Astrocyte (in vitro differentiated cells and primary cell): ENCODE data around the gene TRIM10. TPM values are rescaled to one million over a fixed set of nuclear protein-coding genes. Genes with fewer than 3 reads are reported as not detected.

Experiments used
- DNase-seq: peaks from one replicate; pipeline ENCODE4 v3.0.0-alpha.2; 2010; ENCODE audit warnings: low read depth
- FAIRE-seq: peaks from 2 replicates; lab custom pipeline; 2011; peaks lifted over from hg19 to GRCh38; lab: Jason Lieb, UNC
- H2AFZ ChIP-seq: 2 replicates; pipeline ENCODE4 v1.6.0; 2012; ENCODE audit warnings: low read depth, low read length, inconsistent platforms
- H3K27ac ChIP-seq: 2 replicates; pipeline ENCODE4 v1.5.1; 2011; ENCODE audit warnings: low read depth, low read length, inconsistent platforms
- H3K27me3 ChIP-seq: 2 replicates; pipeline ENCODE4 v1.6.0; 2011; ENCODE audit warnings: low read length, inconsistent platforms; ENCODE audit not compliant: insufficient read depth
- H3K36me3 ChIP-seq: 2 replicates; pipeline ENCODE4 v1.5.1; 2011; ENCODE audit warnings: low read length, inconsistent platforms; ENCODE audit not compliant: insufficient read depth
- H3K4me1 ChIP-seq: 2 replicates; pipeline ENCODE4 v1.5.1; 2011; ENCODE audit warnings: low read length, inconsistent platforms; ENCODE audit not compliant: insufficient read depth
- H3K4me2 ChIP-seq: 2 replicates; pipeline ENCODE4 v1.6.0; 2012; ENCODE audit warnings: low read length, inconsistent platforms
- H3K4me3 ChIP-seq: 2 replicates; pipeline ENCODE4 v1.5.1; 2011; ENCODE audit warnings: low read depth, mild to moderate bottlenecking, low read length, inconsistent platforms; ENCODE audit not compliant: insufficient read depth
- H3K79me2 ChIP-seq: 2 replicates; pipeline ENCODE4 v1.6.0; 2012; ENCODE audit warnings: mild to moderate bottlenecking, low read length, inconsistent platforms; ENCODE audit not compliant: insufficient read depth
- H3K9ac ChIP-seq: 2 replicates; pipeline ENCODE4 v1.6.0; 2012; ENCODE audit warnings: mild to moderate bottlenecking, low read length, inconsistent platforms
- H3K9me3 ChIP-seq: 2 replicates; pipeline ENCODE4 v1.5.1; 2012; ENCODE audit warnings: low read depth, mild to moderate bottlenecking, low read length, inconsistent platforms; ENCODE audit not compliant: insufficient read depth
- H4K20me1 ChIP-seq: 2 replicates; pipeline ENCODE4 v1.6.0; 2012; ENCODE audit warnings: low read length, inconsistent platforms; ENCODE audit not compliant: insufficient read depth
- H3K27ac Mint-ChIP-seq: one replicate; pipeline ENCODE4 v1.8.0; 2021; ENCODE audit warnings: mild to moderate bottlenecking, mixed read lengths; ENCODE audit not compliant: unreplicated experiment
- H3K27me3 Mint-ChIP-seq: one replicate; pipeline ENCODE4 v1.8.0; 2021; ENCODE audit warnings: low read depth, mixed read lengths; ENCODE audit not compliant: unreplicated experiment
- H3K36me3 Mint-ChIP-seq: one replicate; pipeline ENCODE4 v1.8.0; 2021; ENCODE audit warnings: low read depth, mixed read lengths; ENCODE audit not compliant: unreplicated experiment
- H3K4me1 Mint-ChIP-seq: one replicate; pipeline ENCODE4 v1.8.0; 2021; ENCODE audit warnings: low read depth, mixed read lengths; ENCODE audit not compliant: unreplicated experiment
- H3K4me3 Mint-ChIP-seq: one replicate; pipeline ENCODE4 v1.8.0; 2021; ENCODE audit warnings: mild to moderate bottlenecking, moderate library complexity, mixed read lengths; ENCODE audit not compliant: unreplicated experiment
- H3K9me3 Mint-ChIP-seq: one replicate; pipeline ENCODE4 v1.8.0; 2021; ENCODE audit warnings: mild to moderate bottlenecking, mixed read lengths; ENCODE audit not compliant: unreplicated experiment
- CTCF ChIP-seq: IDR thresholded peaks from 2 replicates; pipeline ENCODE4 v1.5.1; 2011; ENCODE audit warnings: low read depth, mild to moderate bottlenecking, inconsistent platforms, low read length, moderate library complexity; ENCODE audit not compliant: insufficient read depth
- EZH2 ChIP-seq: IDR thresholded peaks from 2 replicates; pipeline ENCODE4 v1.6.1; 2012; ENCODE audit warnings: mild to moderate bottlenecking, low read length, inconsistent platforms; ENCODE audit not compliant: insufficient read depth
- total RNA-seq: library from RNA; stranded (reverse); gene quantifications from 2 replicates; pipeline ENCODE4 v1.2.1, GENCODE V29; 2021

The TRIM10 gene
- total RNA-seq, 1 donor from 2014 or later, result not detected

GRCh38 chr6:30206799-30207618 lies 46.0 kb upstream of the TRIM10 start:
- Histone ChIP-seq H3K4me2 (peak overlapping the region; percentile 16), H3K9me3 (no peaks in the 10 kb centered on the region), H3K36me3 (no peaks in the 10 kb centered on the region), H3K27ac (no peak overlapping the region), H4K20me1 (peaks cover 91% of the 10 kb centered on the region), H3K79me2 (peaks cover 90% of the 10 kb centered on the region), H3K27me3 (no peaks in the 10 kb centered on the region), H2AFZ (no peak overlapping the region), H3K4me3 (no peak overlapping the region), H3K4me1 (peaks cover 26% of the 10 kb centered on the region), H3K9ac (no peak overlapping the region)
- no peak for TF ChIP-seq EZH2
- no peak for TF ChIP-seq CTCF
- H3K27ac Mint-ChIP-seq, result no peak overlapping the region
- H3K4me3 Mint-ChIP-seq, result no peak overlapping the region
- H3K4me1 Mint-ChIP-seq, result peaks cover 37% of the 10 kb centered on the region
- no peak for FAIRE-seq
- H3K36me3 Mint-ChIP-seq, result peaks cover 7% of the 10 kb centered on the region
- no peaks in the 10 kb centered on the region for H3K27me3 Mint-ChIP-seq
- peak; percentile 23 for DNase-seq
- H3K9me3 Mint-ChIP-seq, result no peaks in the 10 kb centered on the region

GRCh38 chr6:30206152-30206551 lies 45.1 kb upstream of the TRIM10 start:
- H3K79me2 ChIP-seq, result peaks cover 82% of the 10 kb centered on the region
- no peak overlapping the region for H3K27ac ChIP-seq
- H3K4me3 ChIP-seq, result no peak overlapping the region
- FAIRE-seq, result no peak
- H3K27me3 ChIP-seq, result no peaks in the 10 kb centered on the region
- H3K36me3 ChIP-seq, result peaks cover 3% of the 10 kb centered on the region
- no peaks in the 10 kb centered on the region for H3K9me3 ChIP-seq
- no peak for DNase-seq
- peaks cover 34% of the 10 kb centered on the region for H3K4me1 Mint-ChIP-seq
- H3K27me3 Mint-ChIP-seq, result no peaks in the 10 kb centered on the region
- no peak overlapping the region for H3K27ac Mint-ChIP-seq
- H3K4me1 ChIP-seq, result peaks cover 18% of the 10 kb centered on the region
- no peak overlapping the region for H2AFZ ChIP-seq
- no peaks in the 10 kb centered on the region for H3K9me3 Mint-ChIP-seq
- H4K20me1 ChIP-seq, result peaks cover 90% of the 10 kb centered on the region
- H3K4me2 ChIP-seq, result no peak overlapping the region
- peaks cover 7% of the 10 kb centered on the region for H3K36me3 Mint-ChIP-seq
- H3K4me3 Mint-ChIP-seq, result no peak overlapping the region
- no peak overlapping the region for H3K9ac ChIP-seq
- TF ChIP-seq EZH2 (no peak), CTCF (no peak)

- Histone ChIP-seq H3K36me3 (peaks cover 12% of the 10 kb centered on the region), H3K4me2 (no peak overlapping the region), H3K4me3 (no peak overlapping the region), H3K4me1 (peaks cover 15% of the 10 kb centered on the region), H3K9ac (no peak overlapping the region), H2AFZ (no peak overlapping the region), H4K20me1 (peaks cover 87% of the 10 kb centered on the region), H3K27me3 (no peaks in the 10 kb centered on the region), H3K79me2 (peaks cover 75% of the 10 kb centered on the region), H3K27ac (no peak overlapping the region), H3K9me3 (no peaks in the 10 kb centered on the region)
- Mint-ChIP-seq H3K4me1 (peaks cover 25% of the 10 kb centered on the region), H3K27ac (no peak overlapping the region), H3K36me3 (peaks cover 8% of the 10 kb centered on the region), H3K4me3 (peak overlapping the region; percentile 45), H3K27me3 (no peaks in the 10 kb centered on the region), H3K9me3 (no peaks in the 10 kb centered on the region)
- TF ChIP-seq EZH2 (no peak), CTCF (no peak)
- FAIRE-seq (no peak), DNase-seq (no peak)
These were observed 43.1 kb upstream of the TRIM10 start for GRCh38 chr6:30204116-30204515.
